Renal cortical epithelial cell (primary cell): ENCODE data around the gene NCBP3. TPM values are rescaled to one million over a fixed set of nuclear protein-coding genes. Genes with fewer than 3 reads are reported as not detected.
A peak's percentile ranks its signal among the peaks of the same experiment; 100 is the strongest.
"Not testable (repeated sequence)": the region's sequence is repeated elsewhere in the genome, so short reads cannot be mapped to it uniquely, and the experiment has no call there.

ENCODE experiments used
- DNase-seq: peaks from one replicate; pipeline ENCODE4 v3.0.0-alpha.2; 2011; ENCODE audit warnings: low read depth
- total RNA-seq: library from RNA; depleted of rRNA; stranded (reverse); fragments of >200 nt; gene quantifications from 2 replicates; pipeline ENCODE4 v1.2.3, GENCODE V29; 2014

The NCBP3 gene
- total RNA-seq, 1 donor from 2014 or later = 35.5 TPM

DNA sequence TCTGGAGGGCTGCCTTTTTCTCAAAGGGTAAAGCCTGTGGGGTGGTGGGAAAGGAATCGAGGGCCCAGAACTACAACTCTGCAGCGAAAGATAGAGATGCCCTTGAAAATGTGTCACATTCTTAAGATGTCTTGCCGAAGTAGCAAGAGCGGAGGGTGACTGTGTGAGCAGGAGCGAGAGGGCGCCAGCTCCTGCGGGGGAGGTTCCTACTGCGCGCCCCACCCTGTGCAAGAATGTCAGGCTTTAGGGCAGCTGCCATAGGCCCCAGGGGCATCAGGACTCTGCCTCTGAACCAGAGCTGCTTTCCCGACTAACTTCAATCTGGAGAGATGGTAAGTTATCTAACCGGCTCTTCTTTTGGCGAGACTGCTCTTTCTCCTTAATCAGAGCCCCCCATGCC lies 33.3 kb downstream of the NCBP3 start:
- no peak for DNase-seq

DNA sequence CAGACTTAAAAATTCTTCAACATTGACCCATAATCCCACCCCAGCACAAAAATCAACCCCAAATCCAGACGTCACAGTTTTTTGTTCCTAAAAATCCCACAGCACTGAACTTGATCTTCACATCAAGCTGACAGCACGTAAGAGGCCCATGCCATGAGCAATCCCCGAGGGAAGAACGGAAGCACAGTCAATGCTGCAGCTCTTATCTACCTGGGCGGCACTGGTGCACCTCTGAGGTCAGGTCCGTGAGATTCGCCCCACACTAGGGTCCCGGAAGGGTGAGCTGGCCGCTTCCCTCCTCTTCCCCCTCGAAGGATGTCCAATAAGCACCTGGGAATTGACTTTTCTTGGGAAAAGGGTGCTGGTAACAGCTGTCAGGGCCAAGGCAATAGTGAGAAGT lies 33.8 kb downstream of the NCBP3 start:
- DNase-seq = no peak

DNA sequence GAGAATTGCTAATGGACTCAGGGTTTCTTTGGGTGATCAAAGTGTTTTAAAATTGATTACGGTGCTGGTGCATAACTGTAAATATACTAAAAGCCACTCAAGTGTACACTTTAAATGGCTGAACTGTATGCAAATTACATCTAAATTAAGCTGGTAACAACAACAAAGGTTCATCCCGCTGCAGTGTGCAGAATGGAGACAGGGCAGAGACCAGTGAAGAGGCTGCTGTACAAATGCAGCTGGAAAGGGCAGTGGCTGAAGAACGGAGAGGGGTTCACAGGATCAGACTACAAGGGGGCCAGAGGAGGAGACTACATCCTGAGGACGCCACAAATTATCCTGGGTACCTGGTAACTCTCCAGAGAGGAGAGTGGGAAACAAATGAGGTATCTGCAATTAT lies 36.0 kb downstream of the NCBP3 start:
- no peak for DNase-seq

DNA sequence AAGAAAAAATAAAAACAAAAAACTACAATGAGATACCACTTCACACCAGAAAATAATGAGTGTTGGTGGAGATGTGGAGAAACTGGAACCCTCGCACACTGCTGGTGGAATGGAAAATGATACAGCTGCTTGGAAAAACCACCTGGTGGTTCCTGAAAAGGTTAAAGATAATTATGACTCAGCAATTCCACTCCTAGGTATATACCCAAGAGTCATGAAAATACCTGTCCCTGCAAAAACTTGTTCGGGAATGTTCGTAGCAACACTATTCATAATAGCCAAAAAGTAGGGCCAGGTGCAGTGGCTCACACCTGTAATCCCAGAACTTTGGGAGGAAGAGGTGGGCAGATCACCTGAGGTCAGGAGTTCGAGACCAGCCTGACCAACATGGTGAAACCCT lies 36.9 kb downstream of the NCBP3 start:
- no peak for DNase-seq

DNA sequence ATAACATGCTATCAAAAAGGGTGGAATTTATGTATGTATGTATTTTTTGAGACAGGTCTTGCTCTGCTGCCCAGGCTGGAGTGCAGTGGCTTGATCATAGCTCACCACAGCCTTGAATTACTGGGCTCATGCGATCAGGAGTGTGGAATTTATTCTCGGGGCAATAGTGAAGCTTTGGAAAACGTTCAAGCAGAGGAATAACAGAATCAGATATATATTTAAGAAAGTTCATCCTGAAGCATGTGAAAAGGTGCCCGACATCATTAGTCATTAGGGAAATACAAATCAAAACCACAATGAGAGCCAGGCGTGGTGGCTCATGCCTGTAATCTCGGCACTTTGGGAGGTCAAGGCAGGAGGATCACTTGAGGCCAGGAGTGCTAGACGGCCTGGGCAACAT lies 37.3 kb downstream of the NCBP3 start:
- no peak for DNase-seq

DNA sequence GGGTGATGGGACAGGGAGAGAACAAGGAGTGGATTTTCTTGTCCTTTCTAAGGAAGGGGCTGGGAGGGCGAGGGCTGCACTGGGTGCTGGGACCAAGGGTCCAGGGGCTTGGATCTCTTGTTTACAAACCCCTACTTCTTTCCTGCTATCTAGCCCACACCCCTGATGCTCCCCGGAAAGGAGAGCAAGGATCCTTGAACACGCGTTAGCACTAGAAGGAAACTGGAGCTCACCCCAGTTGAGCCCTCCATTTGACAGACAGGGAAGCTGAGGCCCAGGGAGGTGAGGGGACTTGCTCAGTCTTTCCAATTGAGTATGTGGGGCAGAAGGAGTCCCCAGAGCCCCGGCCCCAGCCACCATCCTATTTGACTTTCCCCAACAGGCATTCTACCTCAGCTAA lies 40.5 kb downstream of the NCBP3 start:
- no peak for DNase-seq

DNA sequence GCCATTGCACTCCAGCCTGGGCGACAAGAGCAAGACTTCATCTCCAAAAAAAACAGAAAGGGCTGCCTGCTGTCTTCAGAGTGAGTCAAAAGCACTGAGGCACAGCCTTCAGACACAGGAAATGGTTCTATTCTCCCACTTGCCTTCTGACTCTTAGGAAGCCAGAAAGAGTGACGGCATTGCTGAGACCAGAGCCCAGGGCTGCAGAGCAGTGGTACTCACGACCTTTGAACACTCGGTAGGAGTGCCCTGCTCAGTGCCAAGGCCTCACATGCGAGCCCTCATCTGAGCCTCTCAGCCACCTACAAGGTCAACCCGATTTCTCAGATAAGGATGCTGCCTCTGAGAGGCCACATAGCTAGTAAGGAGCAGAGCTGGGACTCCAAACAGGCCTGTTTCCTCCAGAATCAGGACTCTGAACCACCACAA lies 41.5 kb downstream of the NCBP3 start:
- DNase-seq = peak; percentile 89

DNA sequence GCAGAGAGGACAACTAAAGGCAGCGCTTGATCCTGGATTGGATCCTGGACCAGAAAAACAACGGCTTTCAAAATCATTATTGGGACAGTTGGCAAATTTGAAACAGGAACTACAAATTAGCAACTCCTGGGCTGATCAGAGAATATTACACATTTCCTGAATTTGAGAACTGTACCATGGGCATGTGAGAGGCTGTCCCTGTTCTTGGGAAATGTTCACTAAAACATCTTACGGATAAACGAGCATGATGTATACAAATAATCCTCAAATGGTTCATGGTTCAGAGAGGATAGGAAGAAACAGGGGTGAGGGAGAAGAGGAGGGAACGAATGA lies 42.8 kb downstream of the NCBP3 start:
- DNase-seq = no peak

DNA sequence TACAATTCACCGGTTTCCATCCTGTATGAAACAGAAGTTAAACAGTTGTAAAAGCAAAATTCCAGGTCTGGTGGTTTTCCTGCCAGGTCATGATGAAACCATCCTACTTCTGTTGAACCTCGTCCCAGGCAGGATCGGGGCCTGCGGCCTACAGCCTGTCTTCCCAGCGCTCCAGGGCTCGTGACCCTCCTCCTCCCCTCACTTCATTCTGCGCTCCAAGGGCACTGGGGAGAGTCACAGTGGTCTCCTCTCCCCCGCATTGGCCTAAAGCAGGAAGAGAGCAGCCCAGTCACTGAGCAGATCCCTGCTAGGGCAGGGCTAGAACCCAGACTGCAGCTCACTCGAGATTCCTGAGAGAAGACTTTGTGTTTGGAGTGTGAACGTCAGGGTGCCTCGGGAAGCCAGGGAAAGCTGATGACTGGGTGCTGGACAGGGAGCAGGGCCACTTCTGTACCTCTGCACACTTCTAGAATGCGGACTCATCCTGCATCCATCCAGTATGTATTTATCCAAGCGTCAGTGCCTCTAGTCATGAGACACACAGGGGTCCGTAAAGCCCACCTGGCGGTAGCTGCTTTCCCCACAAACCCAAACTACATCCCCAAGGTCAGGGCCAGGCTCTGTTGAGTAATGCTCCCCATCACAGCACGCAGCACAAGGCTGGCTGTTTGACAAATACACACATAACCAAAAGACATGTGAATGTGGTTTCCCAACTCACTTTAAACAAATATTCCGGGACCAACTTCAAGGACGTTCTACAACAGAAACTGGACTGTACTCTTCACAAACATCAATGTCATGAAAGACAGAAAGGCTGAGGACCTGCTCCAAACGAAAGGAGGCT lies 43.4 kb downstream of the NCBP3 start:
- peak; percentile 87 for DNase-seq

DNA sequence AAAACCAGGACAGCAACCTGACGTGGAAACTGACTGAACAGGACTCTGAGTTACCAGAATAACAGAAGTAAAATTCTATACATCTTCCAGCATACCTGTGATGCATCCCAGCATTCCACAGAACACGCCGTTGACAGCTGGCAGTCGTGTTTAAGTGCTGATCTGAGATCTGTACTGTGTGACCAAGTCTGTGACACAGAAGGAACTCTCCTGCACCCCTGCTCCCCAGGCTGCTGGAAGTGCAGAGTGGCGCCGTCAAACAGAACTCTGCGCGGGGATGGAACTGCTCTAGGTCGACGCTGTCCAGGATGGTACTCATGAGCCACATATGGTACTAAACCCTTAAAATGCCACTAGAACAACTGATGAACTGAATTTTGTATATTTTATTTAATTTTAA lies 44.3 kb downstream of the NCBP3 start:
- no peak for DNase-seq

DNA sequence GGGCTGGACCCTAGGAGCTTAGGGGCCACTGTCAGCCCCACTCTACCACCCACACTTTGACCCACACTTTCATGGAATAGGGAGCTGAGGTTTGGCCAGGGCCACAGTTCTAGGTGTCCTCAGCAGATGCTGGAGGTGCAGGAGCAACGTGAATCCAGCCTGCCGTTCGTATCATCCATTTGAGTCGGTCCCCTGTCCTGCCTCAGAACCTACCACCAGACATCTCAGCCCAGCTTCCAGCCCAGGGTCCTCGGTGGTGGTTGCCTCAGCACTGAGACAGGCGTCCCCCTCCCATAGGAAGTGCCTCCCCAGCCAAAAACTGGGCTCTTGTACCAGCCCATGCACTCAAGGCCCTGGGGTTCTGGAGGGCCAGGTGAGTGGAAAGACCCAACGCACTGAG lies 44.7 kb downstream of the NCBP3 start:
- no peak for DNase-seq

DNA sequence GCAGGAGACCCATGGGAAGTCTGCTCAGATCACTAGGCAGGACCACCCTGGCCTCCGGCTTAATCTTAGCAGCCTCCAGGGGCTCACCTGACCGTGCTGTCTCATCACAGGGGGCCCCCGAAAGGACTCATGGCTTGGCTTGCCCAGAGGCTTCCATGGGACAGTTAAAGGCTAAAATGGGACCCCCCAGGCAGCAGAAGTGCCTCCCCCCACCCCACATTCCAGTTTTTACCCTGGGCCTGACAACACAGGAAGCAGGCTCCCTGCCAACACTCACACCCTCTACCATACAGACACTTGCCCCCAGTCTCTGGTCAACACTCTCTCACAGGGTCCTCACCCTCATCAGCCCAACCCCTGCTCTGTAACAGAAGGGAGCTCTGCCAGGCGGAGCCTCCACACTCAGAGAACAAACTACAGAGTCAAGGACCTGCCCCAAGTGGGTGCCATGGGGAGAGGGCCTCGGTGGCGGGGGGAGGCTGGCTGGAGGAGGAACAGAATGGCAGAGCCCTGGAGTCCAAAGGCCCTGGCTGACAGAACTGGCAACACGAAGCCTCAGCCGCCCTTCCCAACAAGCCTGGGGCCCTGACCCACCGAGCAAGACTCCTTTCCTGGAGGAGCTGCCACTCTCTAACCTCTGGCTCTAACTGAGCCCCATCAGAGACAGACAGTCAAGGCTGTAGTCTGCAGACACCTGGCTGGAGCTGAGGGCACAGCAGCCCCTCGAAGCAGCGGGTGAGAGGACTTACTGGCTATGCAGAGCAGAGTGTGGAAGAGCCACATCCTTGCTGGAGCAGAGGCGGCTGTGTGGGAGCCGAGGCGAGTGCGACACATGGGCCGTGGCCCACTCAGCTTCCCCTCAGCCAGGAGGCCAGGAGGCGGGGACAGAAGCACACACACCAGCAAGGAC lies 45.4 kb downstream of the NCBP3 start, which contains the start of gene ITGAE:
TSS of gene ITGAE (minus strand) at position 827 of the 910 bp plus-strand sequence. CDS start at position 783, 44 bp downstream.
- DNase-seq = no peak

DNA sequence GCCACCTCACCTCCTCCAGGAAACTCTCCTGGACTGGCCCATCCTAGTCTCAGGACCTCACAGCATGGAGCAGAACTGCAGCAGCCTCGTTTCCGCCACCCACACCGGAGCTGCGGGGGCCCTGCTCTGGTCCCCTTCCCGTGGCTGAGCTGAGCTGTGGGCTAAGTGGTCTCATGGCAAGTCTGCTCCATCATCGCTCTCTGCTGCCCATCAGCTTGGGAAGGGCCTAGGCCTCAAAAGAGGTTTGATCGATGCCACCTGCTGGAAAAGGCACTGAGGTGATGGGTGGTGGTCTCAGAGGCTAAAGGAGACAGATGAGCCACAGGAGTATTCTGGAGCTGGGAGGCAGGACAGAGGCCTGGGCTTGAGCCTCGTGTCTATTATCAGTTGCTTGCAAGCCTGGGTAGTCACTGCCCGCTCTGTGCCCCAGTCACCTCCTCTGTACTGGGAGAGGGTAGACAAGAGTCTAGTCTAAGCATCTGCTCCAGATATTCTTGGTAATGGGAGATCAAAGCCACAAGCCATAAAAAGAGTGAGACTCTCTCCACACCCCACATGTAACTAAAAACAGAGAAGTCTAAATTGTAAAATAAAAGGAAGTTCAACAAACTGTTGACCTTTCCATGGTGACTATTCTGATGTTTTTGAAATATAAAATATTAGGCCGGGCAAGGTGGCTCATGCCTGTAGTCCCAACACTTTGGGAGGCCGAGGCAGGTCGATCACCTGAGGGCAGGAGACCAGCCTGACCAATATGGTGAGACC lies 46.7 kb downstream of the NCBP3 start:
- no peak for DNase-seq

DNA sequence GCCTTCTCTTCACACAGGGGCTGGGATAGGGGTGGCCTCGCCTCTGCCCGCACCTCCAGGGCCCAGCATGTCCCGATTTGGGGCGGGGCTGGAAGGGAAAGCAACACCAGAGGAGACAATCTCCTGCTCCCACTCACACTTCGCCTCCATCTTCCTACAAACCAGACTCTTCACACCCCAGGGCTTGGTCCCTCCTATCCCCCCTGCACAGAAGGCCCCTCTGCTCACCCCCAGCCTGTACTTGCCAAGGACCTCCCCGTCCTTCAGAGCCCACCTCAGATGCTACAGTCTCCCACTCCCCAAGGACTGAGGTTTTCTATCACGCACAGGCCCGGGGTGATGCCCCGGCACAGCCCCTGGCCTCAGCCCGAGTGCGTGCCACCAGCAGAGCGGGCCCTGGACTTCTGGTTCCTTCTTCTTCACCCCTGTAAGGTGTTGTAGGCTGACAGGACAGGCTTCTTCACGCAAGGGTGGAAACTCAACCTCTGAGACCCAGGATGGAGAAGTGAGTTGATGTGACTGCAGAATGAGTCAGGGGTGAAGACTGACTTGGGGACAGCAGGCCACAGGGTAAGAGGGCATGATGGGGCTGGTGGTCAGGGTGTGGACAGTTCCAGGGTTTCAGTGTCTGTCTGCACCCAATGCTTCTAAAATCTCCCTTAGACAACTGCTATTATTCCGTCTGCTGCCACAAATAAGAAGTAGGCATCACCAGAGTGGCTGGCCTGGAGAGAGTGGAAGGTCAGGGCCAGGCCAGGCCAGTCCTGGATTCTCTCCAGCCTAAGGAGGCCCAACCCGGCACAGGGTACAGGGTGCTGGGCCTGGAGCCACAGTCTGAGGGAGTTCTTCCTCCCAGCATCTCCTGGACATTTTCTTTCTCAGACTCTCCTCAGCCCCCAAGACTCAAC lies 47.5 kb downstream of the NCBP3 start:
- peak; percentile 23 for DNase-seq

DNA sequence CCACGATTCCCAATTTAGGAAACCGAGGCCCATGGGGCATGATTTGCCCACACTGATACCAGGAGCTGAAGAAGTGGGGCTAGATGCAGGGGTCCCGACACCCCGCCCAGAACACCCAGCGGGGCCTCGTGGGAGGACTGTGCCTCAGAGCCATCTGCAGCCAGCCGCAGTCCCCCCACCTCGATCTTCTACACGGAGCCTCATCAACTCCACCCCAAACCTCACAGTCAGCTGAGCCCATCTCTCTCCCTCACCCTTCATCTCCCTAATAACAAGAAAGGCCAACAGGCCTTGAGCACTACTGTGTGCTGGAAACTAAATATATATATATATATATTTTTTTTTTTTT lies 49.2 kb downstream of the NCBP3 start:
- no peak for DNase-seq

DNA sequence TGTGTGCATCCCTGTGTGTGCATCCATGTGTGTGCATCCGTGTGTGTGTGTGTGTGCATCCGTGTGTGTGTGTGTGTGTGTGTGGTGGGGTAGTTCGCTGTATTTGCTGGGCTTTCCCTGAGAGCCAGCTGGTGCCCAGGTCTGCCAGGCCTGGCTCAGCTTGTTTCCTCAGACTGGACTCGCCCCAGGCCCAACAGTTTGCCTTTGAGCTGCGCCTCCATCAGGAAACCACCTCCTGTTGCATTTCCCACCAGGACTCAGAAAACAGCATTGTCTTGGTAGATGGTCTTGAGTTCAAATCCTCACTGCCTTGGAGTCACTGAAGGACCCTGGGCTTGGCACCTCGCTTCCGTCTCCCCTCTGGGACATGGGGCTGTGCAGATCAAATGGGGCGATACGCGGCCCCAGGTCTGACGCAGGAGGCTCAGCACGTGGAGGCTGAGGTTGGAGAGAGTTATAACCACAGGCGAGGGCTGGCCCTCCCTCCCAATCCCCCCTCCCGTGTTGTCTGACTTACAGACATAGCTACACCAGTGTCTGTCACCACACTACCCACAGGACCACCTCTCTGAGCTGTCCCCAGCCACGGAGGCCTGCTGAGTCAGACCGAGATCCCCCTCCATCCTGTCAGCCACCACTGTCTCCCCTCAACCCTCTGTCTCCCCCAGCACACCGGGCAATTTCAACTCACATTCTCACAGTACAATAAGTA lies 49.8 kb downstream of the NCBP3 start:
- DNase-seq = no peak

DNA sequence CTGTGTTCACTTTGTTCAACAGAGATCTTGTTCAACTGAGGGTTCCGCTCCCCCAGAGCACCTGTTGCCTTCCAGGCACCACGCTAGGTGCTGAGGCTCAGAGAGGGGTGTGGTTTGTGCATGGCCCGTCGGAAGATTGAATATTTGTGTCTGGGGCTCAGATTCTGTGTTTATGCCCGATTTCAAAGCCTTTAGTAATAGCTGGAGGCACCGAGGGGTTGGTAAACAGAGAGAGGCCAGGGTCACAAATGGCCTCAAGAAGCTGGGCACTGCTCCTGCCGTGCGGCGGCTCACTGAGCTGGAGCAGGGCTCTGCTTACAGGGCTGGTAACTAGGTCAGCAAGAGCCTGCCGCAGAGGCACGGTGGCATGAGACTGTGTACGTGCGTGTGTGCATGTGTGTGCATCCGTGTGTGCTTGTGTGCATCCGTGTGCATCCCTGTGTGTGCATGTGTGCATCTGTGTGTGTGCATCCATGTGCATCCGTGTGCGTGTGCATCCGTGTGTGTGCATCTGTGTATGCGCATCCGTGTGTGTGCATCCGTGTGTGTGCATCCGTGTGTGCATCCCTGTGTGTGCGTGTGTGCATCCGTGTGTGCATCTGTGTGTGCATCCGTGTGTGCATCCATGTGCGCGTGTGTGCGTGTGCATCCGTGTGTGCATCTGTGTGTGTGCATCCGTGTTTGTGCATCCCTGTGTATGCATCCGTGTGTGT lies 50.5 kb downstream of the NCBP3 start:
- peak; percentile 64 for DNase-seq

DNA sequence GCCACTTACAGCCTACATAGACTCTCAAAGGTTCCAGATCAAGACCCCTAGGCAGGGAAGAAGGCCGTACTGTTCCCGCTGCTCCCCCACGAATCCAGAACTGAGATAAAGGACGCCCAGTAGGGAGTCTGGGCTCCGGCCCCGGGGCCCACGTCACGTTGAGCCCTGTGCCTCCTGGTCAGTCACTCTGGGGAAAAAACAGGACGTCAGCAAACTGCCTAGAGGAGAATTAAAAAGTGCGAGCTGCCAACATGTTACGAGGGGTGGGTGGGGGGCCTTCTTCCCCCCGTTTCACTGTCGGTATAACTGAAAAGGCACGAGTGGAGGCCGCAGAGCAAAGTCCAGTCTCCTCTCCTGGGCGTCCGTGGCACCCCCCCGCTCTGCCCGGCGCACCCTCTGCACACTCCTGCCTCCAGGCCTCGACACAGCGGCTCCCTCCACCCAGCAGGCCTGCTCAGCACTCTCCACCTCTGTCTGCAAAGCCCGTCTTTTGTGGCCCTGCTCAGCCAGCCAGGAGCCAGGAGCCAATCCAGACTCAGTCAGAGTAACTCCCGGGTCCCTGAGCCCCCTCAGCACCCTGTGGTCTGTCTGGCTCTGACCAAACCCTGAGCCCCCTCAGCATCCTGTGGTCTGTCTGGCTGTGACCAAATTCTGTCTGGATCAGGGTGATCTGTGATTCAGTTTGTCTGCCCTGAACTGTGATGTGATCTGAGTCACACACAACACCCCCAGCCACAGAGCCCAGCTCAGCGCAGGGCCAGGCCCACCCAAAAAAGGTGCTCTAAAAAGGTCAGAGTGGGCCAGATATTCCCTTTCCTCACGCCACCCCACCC lies 51.3 kb downstream of the NCBP3 start:
- DNase-seq = peak; percentile 77

DNA sequence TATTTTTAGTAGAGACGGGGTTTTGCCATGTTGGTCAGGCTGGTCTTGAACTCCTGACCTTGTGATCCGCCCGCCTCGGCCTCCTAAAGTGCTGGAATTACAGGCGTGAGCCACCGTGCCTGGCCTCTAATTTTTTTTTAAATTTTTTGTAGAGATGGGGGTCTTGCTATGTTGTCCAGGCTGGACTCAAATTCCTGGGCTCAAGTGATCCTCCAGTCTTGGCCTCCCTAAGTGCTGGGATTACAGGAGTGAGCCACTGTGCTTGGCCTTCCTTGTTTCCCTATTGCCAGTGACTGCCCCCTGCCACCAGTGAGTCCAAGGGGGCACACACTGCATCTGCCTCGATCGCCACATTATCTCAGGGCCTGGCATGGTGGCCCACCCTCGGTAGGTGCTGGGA lies 51.9 kb downstream of the NCBP3 start:
- DNase-seq = not testable (repeated sequence)
